HG02870 (cell line): ENCODE results near the gene AP2A2.

Experiments
- ATAC-seq: cut with Tn5 transposase; IDR thresholded peaks from one replicate; pipeline ENCODE4 v1.9.1; 2021; ENCODE audit warnings: mild to moderate bottlenecking, moderate library complexity; ENCODE audit not compliant: unreplicated experiment

AP2A2 gene

DNA sequence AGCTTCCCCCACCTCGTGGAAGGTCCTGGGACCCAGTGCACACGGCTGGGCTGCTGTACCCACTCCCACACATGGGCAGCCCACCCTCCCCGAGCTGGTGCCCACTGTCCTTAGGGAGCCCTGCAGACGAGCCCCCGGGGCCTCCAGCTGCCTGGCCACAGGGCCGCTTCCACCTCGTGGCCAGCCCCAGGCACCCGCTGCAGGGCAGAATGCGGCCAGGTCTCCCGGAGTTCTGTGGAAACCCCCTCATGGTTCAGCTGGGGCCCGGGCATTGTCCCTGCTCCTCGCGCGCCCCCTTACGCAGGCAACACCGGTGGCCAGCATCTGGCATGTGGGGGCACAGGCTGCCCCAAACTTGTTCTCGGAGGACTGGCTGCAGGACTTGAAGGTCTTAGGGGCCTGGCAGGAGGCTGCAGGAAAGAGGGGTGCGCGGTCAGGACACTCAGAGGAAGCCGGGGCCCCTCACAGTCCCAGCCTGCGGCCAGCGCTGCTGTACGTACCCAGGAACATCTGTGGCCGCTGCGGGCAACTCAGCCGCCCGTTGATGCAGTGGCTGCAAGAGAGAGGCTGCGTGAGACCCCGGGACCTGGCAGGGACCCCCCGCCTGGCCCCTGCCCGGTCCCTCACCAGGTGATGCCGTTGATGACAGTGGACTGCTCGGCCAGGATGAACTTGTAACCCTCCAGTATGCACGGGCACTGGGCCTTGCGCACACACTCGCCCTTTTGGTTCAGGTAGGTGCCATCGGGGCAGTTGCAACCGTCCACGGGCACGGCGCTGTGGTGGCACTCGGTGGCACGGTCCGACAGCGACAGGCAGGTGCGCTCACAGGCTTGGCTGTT, 101.2 kb downstream of the AP2A2 start:
- ATAC-seq, result no peak

DNA sequence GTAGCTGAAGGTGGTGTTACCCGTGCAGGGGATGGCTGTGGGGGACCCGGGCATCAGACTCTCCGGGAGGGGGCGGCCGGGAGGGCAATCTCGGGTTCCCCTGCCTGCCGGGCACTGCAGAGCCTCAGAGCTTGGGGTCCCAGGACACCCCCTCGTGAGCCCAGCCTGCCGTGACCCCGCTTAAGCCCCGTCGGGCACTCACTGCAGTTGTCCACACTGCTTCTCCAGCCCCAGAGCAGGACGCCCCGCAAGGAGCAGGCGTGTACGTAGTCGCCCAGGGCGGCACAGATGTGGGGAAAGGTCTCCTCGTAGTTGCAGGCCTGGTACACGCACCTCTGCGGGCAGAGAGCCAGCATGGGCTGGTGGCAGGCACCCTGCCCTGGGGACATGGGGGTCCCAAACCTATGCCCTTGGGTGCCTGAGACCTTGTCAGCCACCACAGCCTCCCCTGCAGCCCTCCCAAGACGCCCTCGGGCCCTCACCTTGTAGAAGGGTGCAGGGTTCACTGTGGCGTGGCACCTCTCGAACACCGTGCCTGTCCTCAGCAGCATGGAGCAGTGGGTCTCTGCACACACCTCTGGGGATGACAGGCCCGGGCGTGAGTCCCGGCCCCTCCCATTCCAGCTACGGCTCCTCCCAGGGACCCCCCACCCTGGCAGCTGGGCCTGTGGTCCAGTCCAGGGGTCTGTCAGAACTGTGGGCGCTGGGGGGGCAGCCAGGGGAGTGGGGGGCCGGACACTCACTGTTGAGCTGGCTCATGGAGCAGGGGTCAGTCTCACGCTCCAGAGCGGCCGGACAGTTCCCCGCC, 102.0 kb downstream of the AP2A2 start:
- ATAC-seq, result no peak

DNA sequence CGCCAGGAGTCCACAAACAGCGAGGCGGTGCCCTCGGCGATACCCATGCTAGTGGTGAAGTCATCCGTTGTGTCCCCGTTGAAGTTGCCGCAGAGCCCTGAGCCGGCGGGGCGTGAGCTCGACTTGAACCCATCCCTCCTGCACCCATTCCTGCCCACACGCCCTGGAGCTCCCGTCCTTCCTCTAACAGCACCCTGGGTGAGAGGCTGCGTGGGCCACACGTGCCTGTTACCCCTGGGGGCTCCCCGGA, 102.5 kb downstream of the AP2A2 start:
- no peak for ATAC-seq

DNA sequence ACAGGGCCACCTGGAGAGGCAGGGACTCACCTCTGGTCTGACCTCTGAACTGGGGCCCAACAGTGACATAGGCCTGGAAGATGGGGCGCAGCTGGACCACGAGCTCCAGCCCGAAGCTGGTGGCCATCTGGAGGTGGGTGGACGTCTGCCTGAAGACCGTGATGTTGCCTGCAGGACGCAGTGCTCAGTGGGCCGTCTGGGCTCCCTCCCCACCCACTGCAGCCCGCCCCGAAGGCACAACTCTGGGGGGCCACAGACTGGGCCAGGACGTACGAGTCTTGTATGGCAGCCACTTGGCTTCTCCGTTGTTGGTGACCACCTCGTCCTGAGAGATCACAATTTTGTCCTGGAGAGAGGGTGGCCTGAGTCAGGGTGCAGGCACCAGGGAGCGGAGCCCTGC, 102.9 kb downstream of the AP2A2 start:
- no peak for ATAC-seq

DNA sequence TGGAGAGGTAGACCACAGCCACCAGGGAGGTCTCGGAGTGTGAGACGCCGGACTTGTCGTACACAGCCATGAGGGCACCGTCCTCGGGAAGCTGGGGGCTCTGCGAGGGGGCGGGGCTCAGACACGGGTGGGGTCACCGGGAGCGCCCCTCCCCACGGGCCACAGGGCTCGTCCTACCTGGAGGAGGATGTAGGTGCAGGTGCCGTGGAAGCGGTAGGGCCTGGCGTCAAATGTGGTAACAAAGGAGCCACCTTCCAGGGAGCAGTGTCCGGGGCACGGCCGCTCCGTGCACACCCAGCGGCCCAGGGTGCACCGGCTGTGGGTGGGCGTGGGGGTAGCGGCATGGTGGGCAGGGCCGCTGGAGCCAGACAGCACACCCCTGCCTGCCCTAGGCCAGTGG, 103.4 kb downstream of the AP2A2 start:
- ATAC-seq, result no peak

DNA sequence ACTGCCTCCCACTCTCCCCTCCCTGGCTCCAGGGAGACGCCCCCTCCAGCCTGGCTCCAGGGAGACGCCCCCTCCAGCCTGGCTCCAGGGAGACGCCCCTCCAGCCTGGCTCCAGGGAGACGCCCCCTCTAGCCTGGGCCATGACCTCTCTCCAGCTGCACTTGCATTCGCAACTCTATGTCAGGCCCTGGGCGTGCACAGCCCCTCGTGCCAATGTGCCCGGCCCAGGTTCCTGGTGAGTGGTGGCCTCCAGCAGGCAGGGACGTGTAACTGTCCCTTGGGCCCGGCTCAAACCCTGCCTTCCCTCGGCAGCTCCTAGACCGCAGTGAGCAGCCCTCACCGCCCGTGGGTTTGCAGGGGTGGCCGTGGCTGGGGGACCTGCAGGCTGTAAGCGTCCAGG, 104.0 kb downstream of the AP2A2 start:
- no peak for ATAC-seq

DNA sequence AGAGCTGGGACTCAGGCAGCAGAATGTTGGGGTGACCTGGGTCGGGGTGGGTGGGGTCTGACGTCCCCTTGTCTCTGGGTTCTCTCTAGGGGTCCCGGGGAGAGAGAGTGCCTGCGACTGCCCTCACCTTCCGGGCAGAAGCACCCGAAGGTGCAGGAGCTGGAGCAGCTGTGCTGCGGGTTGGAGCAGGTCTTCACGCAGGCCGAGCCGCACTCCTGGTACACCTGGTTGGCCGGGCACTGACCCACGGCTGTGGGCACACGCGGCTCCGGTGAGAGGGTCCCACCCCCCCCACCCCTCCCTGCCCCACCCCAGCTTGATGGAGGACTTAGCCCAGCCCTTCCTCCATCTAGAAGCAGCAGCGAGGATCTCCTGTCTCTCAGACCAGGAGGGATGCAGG, 104.4 kb downstream of the AP2A2 start:
- no peak for ATAC-seq

DNA sequence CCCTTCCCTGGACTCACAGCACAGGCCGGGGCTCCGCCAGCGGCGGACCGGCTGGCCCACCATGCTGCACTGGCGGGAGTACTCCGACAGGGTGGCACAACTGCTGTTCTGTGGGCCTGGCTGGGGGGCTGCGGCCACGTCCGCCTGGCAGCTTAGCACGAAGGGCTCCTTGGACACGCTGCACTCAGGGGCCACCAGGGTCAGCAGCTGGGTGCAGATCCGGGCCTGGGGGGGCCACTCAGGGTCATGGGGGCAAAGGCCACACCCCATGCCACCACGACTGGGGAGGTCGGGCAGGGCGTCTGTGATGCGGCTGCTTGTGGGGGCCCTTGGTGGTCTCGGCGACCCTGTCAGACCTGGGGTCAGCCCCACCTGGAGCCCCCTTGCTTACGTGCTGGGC, 104.9 kb downstream of the AP2A2 start:
- no peak for ATAC-seq

DNA sequence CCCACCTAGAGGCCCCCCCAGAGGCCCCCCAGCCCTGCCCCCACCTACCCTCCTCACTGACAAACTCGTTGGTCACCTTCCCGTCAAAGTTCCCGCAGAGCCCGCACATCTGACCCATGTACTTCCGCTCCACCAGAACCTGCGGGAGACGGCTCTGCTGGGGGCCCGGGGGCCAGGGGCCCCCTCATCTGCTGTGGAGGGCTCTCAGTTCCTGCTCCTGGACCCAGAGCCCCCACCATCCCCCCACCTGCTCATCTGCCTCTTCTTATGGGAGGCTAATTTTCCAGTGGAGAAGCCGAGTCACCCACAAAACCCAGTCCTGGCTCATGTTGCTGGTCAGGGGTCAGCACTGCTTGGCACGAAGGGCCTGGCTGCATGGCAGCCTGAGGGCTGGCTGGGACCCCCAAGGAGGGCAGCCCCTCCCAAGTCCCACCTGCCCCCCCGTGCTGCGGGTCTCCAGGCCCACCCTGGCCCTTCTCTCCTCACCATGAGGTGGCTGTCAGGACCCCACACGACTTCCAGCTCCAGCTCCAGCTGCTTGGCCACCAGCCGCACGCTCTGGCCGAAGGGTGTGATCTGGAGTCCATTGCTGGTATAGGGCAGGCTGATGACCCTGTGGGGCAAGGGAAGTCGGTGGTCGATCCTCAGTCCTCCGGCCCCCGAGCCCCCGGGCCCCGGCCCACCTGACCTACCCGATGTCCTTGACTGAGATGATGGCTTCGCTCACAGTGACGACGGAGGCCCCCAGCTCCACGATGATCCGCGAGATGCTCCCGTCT, 105.6 kb downstream of the AP2A2 start:
- no peak for ATAC-seq

DNA sequence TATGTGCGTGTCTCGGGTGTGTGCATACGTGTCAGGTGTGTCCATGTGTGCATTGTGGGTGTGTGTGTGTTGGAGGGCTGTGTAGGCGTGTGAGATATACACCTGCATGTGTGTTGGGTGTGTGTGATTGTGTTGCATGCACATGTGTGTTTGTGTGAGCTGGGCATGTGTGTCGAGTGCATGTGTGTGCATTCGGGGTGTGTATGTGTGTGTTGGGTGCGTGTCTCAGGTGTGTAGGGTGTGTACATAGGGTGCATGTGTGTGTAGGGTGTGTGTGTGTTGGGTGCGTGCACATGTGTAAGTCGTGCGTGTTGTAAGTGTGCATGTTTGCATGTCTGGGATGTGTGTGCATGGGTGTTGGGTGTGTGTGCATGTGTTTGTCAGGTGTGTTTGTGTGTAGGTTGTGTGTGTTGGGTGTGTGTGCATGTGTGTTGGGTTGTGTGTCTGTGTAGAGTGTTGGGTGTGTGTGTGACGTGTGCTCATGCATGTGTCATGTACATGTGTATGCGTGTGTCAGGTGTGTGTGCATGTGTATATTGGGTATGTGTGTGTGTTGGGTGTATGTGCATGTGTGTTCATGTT, 106.7 kb downstream of the AP2A2 start:
- ATAC-seq, result no peak

DNA sequence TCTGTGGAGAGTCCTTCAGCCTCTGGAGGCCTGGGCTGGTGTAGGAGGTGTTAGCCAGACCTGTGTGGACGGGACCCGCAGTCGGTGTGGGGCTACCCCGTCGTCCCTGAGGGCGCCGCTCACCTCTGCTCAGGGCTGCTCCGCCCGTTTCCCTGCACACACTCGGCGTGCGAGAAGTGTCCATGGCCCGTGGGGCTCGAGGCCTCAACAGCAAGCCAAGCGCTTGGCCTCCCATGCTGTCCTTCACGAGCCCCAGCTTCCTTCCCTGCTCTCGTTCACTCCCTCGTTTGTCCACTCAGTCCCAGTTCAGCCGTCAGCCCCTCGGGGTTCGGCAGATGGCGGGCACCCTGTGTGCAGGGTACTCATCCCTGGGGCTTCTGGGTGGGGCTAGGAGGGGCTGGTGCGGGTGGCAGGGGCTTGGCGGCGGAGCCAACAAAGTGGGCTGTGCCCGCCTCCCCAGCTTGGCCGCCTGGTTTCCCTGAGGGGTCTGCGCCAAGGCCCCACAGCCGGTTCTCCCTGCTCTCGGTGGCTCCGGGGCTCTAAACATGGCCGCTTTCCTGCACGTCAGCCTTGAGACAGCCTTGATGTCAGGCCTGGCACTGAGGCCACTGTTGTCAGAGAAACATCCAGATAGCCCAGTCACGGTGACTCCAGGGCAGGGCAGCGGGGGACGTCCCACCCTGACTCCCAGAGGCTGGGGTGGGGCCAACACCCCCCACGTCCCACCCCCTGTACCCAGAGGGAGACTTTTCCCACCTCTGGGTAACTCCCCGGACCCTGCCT, 107.5 kb downstream of the AP2A2 start:
- ATAC-seq, result no peak

DNA sequence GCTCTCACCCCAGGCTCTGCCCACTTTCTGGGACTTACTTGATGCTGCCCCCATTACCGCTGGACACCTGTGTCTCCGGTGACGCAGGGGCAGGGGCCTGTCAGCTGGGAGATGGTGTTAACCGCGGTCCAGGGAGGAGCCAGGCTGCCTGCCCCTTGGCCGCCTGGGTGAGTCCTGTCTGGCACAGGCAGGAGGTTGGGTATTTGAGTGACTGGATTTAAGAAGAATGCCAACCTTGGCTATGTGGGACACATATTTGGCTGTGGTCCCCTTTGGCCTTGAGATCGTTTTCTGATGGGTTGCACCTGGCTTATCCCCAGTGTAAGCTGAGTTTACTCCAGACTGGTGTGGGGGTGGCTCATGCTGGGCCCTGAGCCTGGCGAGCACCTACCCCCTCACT, 108.3 kb downstream of the AP2A2 start:
- no peak for ATAC-seq

DNA sequence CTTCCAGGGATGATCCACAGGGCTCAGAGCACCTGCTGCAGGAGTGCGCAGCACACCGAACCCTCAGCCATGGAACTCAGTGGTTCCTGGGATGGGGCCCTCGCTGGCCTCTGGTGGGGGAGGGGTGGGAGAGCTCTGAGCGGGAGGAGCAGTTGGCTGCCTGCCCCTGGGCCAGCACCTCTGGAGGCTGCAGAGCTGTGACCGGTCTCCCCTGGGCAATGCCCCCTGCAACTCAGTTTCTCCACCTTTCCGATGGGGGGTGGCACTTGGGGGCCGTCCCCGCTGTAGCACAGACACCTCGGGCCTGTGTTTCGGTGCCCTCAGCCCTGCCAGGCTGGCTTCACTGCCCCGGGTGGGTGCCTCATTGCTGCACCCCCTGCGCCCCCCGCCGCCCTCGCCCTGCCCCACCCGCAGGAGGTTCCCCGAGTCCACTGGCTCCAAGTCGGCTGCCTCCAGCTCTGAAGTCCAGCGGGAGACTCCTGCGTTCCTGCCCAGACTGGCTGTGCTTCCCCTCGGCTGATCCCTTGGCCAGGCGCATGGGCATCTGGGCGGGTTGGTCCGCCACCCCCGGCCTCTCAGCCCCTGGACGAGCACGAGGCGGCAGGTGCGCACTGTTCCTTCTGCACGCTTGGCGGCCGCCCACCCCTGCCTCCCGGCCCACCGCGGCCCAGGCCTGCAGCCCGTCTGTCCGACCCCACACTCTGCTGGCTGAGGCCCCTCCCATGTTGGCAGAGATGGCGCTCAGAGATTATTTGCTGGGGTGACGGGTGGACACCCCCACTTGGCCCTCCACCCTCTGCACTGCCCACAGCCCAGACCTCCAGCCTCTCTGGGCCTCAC, 109.0 kb downstream of the AP2A2 start:
- ATAC-seq, result no peak

DNA sequence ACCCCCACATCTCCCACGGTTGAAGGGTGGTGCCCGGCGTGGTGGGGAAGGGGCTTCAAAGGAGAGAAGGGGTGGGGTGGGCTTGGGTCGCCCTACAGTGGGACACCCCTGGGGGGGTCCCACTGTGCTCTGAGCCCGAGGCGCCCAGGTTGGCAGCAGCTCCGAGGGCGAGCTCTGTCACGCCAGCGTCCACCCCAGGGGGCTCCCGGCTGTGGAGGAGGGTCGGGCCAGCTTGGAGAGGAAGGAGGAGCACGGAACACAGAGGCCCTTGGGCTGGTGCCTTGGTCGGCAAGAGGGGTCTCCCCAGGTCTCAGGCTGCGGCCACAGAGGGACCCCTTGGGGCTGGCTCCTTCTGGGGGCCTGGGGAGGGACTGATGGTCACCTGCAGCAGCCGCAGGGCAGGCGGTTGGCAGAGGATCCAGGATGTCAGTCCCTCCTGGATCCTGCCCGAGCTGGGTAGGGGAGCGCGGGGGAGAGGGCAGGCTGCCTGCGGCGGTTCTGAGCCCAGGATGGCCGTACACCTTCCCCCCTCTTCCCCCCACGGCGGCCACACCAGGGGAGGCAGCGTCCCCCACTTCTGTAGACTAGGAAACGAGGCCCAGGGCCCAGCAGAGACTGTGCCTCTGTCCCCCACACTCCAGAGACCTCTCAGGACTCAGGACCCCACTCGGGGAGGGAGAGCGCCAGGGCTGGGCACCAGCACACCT, 110.1 kb downstream of the AP2A2 start:
- ATAC-seq, result no peak

DNA sequence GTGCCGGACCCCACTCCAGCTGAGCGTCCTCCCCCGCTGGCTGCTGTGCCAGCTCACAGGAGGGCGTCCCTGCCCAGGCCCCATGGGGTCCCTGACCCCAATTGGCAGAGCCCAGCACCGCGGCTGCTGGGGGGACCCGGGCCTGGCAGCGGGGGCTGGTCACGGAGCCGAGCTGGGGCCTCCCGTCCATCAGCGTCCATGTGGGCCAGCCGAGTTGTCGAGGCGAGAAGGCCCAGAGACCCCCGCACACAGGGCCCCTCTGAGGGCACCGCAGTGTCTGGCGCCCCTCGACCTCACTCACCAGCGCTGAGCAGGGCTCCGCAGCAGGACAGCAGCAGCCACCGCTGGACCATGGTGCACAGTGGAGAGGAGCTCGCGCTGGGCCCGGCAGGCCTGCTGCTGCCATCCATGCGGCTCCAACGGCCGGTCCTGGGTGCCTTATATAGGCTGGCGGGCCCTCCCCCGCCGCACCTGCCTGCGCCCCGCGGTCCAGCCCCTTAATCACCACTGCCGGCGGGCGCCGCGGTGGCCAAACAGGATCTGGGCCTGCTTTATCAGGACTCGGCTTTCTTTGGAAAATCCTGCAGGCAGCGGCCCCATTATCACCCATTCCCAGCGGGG, 110.7 kb downstream of the AP2A2 start, which contains the start of gene MUC6:
TSS of gene MUC6 (minus strand) at position 416 of the 621 bp plus-strand sequence. CDS start at position 353, 63 bp downstream.
- no peak for ATAC-seq

DNA sequence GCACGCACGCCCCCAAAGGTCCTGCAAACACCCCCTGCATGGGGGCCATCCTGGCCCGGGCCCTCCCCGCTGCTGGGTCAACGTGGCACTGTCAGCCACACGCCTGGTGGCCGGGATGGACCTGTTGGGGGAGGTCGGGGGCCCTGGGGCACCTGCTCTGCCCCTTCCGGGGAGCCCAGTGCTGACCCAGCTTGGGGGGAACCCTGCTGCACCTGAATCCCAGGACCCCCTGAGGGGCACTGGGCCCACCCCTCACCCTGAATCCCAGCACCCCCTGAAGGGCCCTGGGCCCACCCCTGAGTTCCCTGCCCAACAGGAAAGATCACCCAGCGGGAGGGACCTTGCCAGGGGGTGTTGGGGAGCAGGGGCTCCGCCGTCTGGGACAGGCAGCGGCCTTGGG, 111.3 kb downstream of the AP2A2 start:
- no peak for ATAC-seq

DNA sequence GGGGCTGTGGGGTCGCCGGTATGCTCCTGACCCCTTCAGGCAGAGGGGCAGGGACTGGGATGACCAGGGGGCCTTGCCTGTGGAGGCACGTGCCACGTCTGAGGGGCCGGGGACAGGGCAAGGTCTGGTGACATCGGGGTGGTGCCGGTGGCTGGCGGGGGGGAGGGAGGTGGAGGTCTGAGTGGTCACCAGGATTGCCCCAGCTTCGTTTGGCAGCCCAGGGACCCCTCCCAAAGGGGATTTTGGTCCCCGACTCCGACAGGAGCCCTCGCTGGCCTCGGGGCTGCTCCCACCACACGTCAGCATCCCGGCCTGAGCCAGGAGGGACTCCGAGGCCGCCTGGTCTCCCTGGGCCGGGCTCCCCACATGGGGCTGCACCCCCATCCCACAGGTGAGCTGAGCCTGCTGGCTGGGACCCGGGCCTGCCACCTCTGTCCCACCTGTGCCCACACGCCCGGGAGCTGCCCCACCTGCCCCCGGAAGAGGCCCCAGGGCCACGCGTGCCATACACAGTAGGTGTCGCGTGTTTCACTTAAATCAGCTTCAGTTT, 111.9 kb downstream of the AP2A2 start:
- no peak for ATAC-seq

DNA sequence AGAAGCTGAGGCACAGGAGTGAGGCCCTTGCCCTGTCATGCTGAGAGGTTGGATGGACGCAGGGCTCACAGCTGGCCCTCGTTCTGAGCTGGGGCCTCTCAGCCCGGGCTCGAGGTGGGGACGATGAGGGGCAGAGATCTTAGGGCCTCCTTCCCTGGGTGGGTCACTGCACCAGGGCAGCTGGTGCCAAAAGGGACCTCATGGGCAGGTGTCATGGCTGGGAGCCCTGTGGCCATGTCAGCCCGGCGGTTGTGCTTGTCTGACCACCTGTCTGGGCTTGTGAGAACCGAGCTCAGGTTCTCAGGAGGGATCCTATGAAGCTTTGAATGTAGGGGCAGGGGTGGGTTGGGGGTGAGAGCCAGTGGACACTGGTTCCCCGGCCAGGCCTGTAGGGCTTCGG, 112.7 kb downstream of the AP2A2 start:
- no peak for ATAC-seq
